PC-9 (cell line): Measurements from ENCODE around the gene CTDP1. TPM values are rescaled to one million over a fixed set of nuclear protein-coding genes. Genes with fewer than 3 reads are reported as not detected.

Source experiments
- BruUV-seq: library from RNA; stranded (reverse); fragments of 400-500 nt; replicated peaks from 2 replicates; lab custom pipeline; 2021; lab: Mats Ljungman, UMichigan
- CTCF ChIA-PET: fragments of 300-600 bp; sonication (Branson Sonifier 250); formaldehyde crosslinking; loops from one replicate; lab custom pipeline; 2022; ENCODE audit warnings: antibody characterized with exemption; lab: Charles Lee
- POLR2A ChIA-PET: fragments of 300-600 bp; sonication (Branson Sonifier 250); formaldehyde crosslinking; loops from one replicate; lab custom pipeline; 2022; ENCODE audit warnings: antibody characterized with exemption; ENCODE audit not compliant: unreplicated experiment; lab: Charles Lee
- DNase-seq, 2 experiments: peaks; one replicate each; pipeline versions ENCODE4 v3.0.0 to v3.0.0-alpha.2; 2015 to 2022; ENCODE audit warnings: mixed read lengths in 1 of 2
- H2AFZ ChIP-seq: fragments of 200-600 bp; sonication (generic); 2 replicates; pipeline ENCODE4 v1.8.1; 2017; ENCODE audit warnings: antibody characterized with exemption
- H3F3A ChIP-seq: fragments of 200-600 bp; sonication (generic); 2 replicates; pipeline ENCODE4 v1.8.1; 2017; ENCODE audit warnings: antibody characterized with exemption, mild to moderate bottlenecking, low read depth; ENCODE audit not compliant: insufficient read depth
- H3K27ac ChIP-seq: fragments of 200-600 bp; sonication (generic); 2 replicates; pipeline ENCODE4 v1.6.1; 2016; ENCODE audit warnings: mixed run types
- H3K27me3 ChIP-seq: fragments of 200-600 bp; sonication (generic); 2 replicates; pipeline ENCODE4 v1.6.1; 2016; ENCODE audit warnings: low read depth, mixed run types; ENCODE audit not compliant: insufficient read depth
- H3K36me3 ChIP-seq: fragments of 200-600 bp; sonication (generic); 2 replicates; pipeline ENCODE4 v1.6.1; 2016; ENCODE audit warnings: low read depth, mixed run types
- H3K4me1 ChIP-seq: fragments of 200-600 bp; sonication (generic); replicated peaks from 2 replicates; pipeline ENCODE4 v1.6.1; 2016; ENCODE audit warnings: mixed run types; ENCODE audit not compliant: insufficient read depth
- H3K4me2 ChIP-seq: fragments of 200-600 bp; sonication (generic); 2 replicates; pipeline ENCODE4 v1.6.1; 2017; ENCODE audit warnings: mixed run types
- H3K4me3 ChIP-seq: fragments of 200-600 bp; sonication (generic); 2 replicates; pipeline ENCODE4 v1.6.1; 2016; ENCODE audit warnings: mixed run types
- H3K79me2 ChIP-seq: fragments of 200-600 bp; sonication (generic); 2 replicates; pipeline ENCODE4 v1.6.1; 2017; ENCODE audit warnings: low read depth, mixed run types
- H3K9me2 ChIP-seq: fragments of 200-600 bp; sonication (generic); 2 replicates; pipeline ENCODE4 v1.8.1; 2017; ENCODE audit warnings: mild to moderate bottlenecking; ENCODE audit not compliant: insufficient read depth
- H3K9me3 ChIP-seq: fragments of 200-600 bp; sonication (generic); 2 replicates; pipeline ENCODE4 v1.8.1; 2016; ENCODE audit warnings: low read depth; ENCODE audit not compliant: insufficient read depth
- H4K20me1 ChIP-seq: fragments of 200-600 bp; sonication (generic); 2 replicates; pipeline ENCODE4 v1.8.1; 2017; ENCODE audit not compliant: insufficient read depth
- CTCF ChIP-seq: fragments of 200-600 bp; sonication (generic); conservative IDR thresholded peaks from 2 replicates; pipeline ENCODE4 v1.6.1; 2017; ENCODE audit warnings: mixed run types, antibody characterized with exemption, mild to moderate bottlenecking, moderate library complexity
- EZH2 ChIP-seq: fragments of 200-600 bp; sonication (generic); IDR thresholded peaks from 2 replicates; pipeline ENCODE4 v1.8.0; 2017; ENCODE audit warnings: antibody characterized with exemption, low read depth
- intact Hi-C: fragments of 100-400 bp; cut with micrococcal nuclease; formaldehyde crosslinking; loops from one replicate; pipeline ENCODE4 v1.10.0; 2022; ENCODE audit not compliant: unreplicated experiment
- total RNA-seq: library from RNA; stranded (reverse); gene quantifications from 2 replicates; pipeline ENCODE4 v1.2.3, GENCODE V29; 2021

The CTDP1 gene
- total RNA-seq, 1 experiment from 2014 or later = 16.0 TPM

GRCh38 chr18:79702906-79703305, 23.3 kb downstream of the CTDP1 start:
- BruUV-seq = no TSS peak
- Histone ChIP-seq H3K4me1 (no peaks in the 10 kb centered on the region), H3K79me2 (no peaks in the 10 kb centered on the region), H3K9me3 (no peaks in the 10 kb centered on the region), H3K36me3 (no peaks in the 10 kb centered on the region; the same call in 1 of the 2 replicates), H2AFZ (no peak overlapping the region), H3F3A (no peaks in the 10 kb centered on the region; the same call in 1 of the 2 replicates), H3K9me2 (no peaks in the 10 kb centered on the region), H3K27ac (no peak overlapping the region), H4K20me1 (peaks cover 10% of the 10 kb centered on the region), H3K4me2 (no peak overlapping the region), H3K27me3 (no peaks in the 10 kb centered on the region), H3K4me3 (no peak overlapping the region)
- POLR2A ChIA-PET = no interaction called here
- TF ChIP-seq EZH2 = no peak
- TF ChIP-seq CTCF = no peak
- DNase-seq = no peak
- CTCF ChIA-PET = interaction anchor here (0.6 kb wide), 1 partner anchor 507 kb away, joined by 3 read pairs; no protein-coding TSS in a partner anchor
- intact Hi-C loops = no loop called here

GRCh38 chr18:79704631-79705030, 25.0 kb downstream of the CTDP1 start:
- TF ChIP-seq EZH2 (no peak), CTCF (no peak)
- Histone ChIP-seq H3F3A (no peaks in the 10 kb centered on the region; the same call in 1 of the 2 replicates), H3K4me3 (no peak overlapping the region), H2AFZ (no peak overlapping the region), H3K4me1 (no peaks in the 10 kb centered on the region), H3K36me3 (no peaks in the 10 kb centered on the region; the same call in 1 of the 2 replicates), H4K20me1 (peaks cover 15% of the 10 kb centered on the region), H3K9me3 (no peaks in the 10 kb centered on the region), H3K27me3 (no peaks in the 10 kb centered on the region), H3K9me2 (no peaks in the 10 kb centered on the region), H3K79me2 (no peaks in the 10 kb centered on the region), H3K4me2 (no peak overlapping the region), H3K27ac (no peak overlapping the region)
- intact Hi-C loops = no loop called here
- no peak for DNase-seq
- no TSS peak for BruUV-seq
- CTCF ChIA-PET = no interaction called here
- POLR2A ChIA-PET = no interaction called here

- Histone ChIP-seq H4K20me1 (peaks cover 12% of the 10 kb centered on the region), H3K36me3 (no peaks in the 10 kb centered on the region; the same call in 1 of the 2 replicates), H3F3A (no peaks in the 10 kb centered on the region; the same call in 1 of the 2 replicates), H3K79me2 (no peaks in the 10 kb centered on the region), H3K4me1 (no peaks in the 10 kb centered on the region), H2AFZ (no peak overlapping the region), H3K27ac (no peak overlapping the region), H3K4me2 (no peak overlapping the region), H3K9me3 (no peaks in the 10 kb centered on the region), H3K4me3 (no peak overlapping the region), H3K9me2 (no peaks in the 10 kb centered on the region), H3K27me3 (no peaks in the 10 kb centered on the region)
- intact Hi-C loops = no loop called here
- no peak for DNase-seq
- BruUV-seq = no TSS peak
- CTCF ChIA-PET = no interaction called here
- no peak for TF ChIP-seq CTCF
- no peak for TF ChIP-seq EZH2
- POLR2A ChIA-PET = no interaction called here
These were observed 25.7 kb downstream of the CTDP1 start for GRCh38 chr18:79705272-79705671.
